MM.1S (cell line): ENCODE results near the gene CYGB.

Source experiments
- EZH2 ChIP-seq: fragments of 300-600 bp; sonication (generic); optimal IDR thresholded peaks from 2 replicates; pipeline ENCODE3; 2017; ENCODE audit warnings: low read depth, mild to moderate bottlenecking, antibody characterized with exemption, low read length, mixed read lengths
- EZH2phosphoT487 ChIP-seq: fragments of 300-600 bp; sonication (generic); IDR thresholded peaks from 2 replicates; pipeline ENCODE4 v1.6.1; 2018; ENCODE audit warnings: antibody characterized with exemption, low read length
- TF ChIP-seq, protein P1 (sequence below): fragments of 300-600 bp; sonication (generic); IDR thresholded peaks from 2 replicates; pipeline ENCODE4 v1.5.1; 2016; ENCODE audit warnings: antibody characterized with exemption, low read length, mixed read lengths

DNA sequence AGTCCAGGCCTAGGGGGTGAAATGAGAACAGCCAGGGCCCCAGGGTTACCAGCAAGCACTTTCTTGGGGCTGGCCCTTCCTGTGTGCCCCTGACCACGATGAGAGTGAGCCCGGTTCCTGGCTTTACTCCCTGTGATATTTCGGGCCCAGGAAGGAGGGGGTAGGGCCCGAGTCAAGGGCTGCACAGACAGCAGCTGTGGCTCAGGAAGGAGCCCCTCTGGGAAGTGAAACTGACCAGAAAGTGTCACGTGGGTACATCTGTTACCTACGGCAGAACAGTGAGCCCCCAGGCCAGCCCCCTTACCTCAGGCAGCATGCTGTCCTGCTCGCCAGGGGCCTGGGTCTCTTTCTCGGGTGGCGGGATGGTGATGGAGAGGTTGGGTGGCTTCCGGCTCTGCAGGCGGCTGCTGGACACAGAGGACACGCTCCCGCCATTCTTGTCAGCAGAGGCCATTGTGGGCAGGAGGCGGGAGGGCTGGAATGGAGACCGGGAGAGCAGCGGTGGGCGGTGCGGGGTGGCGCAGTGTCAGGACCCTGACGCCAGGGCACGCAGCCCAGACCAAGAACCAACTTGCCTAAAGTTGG lies 56.3 kb downstream of the CYGB start:
- TF ChIP-seq, protein P1, sequence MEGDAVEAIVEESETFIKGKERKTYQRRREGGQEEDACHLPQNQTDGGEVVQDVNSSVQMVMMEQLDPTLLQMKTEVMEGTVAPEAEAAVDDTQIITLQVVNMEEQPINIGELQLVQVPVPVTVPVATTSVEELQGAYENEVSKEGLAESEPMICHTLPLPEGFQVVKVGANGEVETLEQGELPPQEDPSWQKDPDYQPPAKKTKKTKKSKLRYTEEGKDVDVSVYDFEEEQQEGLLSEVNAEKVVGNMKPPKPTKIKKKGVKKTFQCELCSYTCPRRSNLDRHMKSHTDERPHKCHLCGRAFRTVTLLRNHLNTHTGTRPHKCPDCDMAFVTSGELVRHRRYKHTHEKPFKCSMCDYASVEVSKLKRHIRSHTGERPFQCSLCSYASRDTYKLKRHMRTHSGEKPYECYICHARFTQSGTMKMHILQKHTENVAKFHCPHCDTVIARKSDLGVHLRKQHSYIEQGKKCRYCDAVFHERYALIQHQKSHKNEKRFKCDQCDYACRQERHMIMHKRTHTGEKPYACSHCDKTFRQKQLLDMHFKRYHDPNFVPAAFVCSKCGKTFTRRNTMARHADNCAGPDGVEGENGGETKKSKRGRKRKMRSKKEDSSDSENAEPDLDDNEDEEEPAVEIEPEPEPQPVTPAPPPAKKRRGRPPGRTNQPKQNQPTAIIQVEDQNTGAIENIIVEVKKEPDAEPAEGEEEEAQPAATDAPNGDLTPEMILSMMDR: no peak
- TF ChIP-seq EZH2phosphoT487 (no peak), EZH2 (no peak)
